ENCODE results near the gene TCP1. TPM values are rescaled to one million over a fixed set of nuclear protein-coding genes. Genes with fewer than 3 reads are reported as not detected.
A peak's percentile ranks its signal among the peaks of the same experiment; 100 is the strongest.

TCP1 gene
- total and polyA plus RNA-seq, 12 donors = 59.0 to 290 (median 118) TPM

- TF ChIP-seq POLR2A (IDR thresholded peaks at IDR 0.05) (peak in 1 of 2 donors; percentile 70), CTCF (IDR thresholded peaks at IDR 0.05) (peak in 4 of 6 experiments; percentile 9 to 48 (median 34))
- peak within 1 kb of the TSS; percentile 99 to 100 (median 99) for H3K27ac ChIP-seq
- peak; percentile 95 to 98 (median 97) for DNase-seq
- intact Hi-C loops (cut with DNase I) = loop anchor here in 1 of 2 donors (10.0 kb wide), 1 partner anchor 67 kb away; the partner anchor contains the start of gene SOD2
- H3K4me3 ChIP-seq = peak within 1 kb of the TSS; percentile 30 to 91 (median 74)
- WGBS, 4 donors = 0% methylated on average over 2 to 76 of the region's 76 CpGs
- H3K4me1 ChIP-seq (replicated peaks in 1 of 2) = peaks cover 6 to 24% of the 10 kb centered on the region in 2 donors
- no peaks in the 10 kb centered on the region for H3K9me3 ChIP-seq (replicated peaks in 1 of 3)
- peaks cover 0 to 26% of the 10 kb centered on the region in 2 donors for H3K36me3 ChIP-seq (replicated peaks in 1 of 2)
- H3K27me3 ChIP-seq = no peaks in the 10 kb centered on the region
These were observed 27.3 kb downstream of the TCP1 start, which contains the start of gene ACAT2 for GRCh38 chr6:159761873-159762680. Gene ACAT2, plus strand, starts transcription at chr6:159762045. Its CDS starts 43 bp downstream, at chr6:159762088.

- H3K27ac ChIP-seq = peak overlapping the region; percentile 99 to 100 (median 99)
- intact Hi-C loops (cut with DNase I) = loop anchor here in 1 of 2 donors (10.0 kb wide), 1 partner anchor 66 kb away; the partner anchor contains the start of gene SOD2
- peak in 6 of 7 donors; percentile 27 to 69 (median 41) for DNase-seq
These were observed 28.1 kb downstream of the TCP1 start for GRCh38 chr6:159761129-159761872.

GRCh38 chr6:159760602-159761057 lies 28.8 kb downstream of the TCP1 start:
- Histone ChIP-seq H3K4me1 (replicated peaks in 1 of 2) (peaks cover 6 to 24% of the 10 kb centered on the region in 2 donors), H3K27me3 (no peaks in the 10 kb centered on the region), H3K27ac (peak overlapping the region in 4 of 5 donors; percentile 99 to 100 (median 99)), H3K9me3 (replicated peaks in 1 of 3) (no peaks in the 10 kb centered on the region), H3K36me3 (replicated peaks in 1 of 2) (peaks cover 0 to 33% of the 10 kb centered on the region in 2 donors), H3K4me3 (peak overlapping the region in 1 of 4 donors; percentile 91)
- no peak for DNase-seq
- no peak for TF ChIP-seq POLR2A (IDR thresholded peaks at IDR 0.05)
- no peak for TF ChIP-seq CTCF (IDR thresholded peaks at IDR 0.05)
- intact Hi-C loops (cut with DNase I) = loop anchor here in 1 of 2 donors (10.0 kb wide), 1 partner anchor 66 kb away; the partner anchor contains the start of gene SOD2
- WGBS, 4 donors = 59 to 66% (median 60%) methylated on average over 3 of the region's 3 CpGs

More at GRCh38 chr6:159761129-159761872, 28.1 kb downstream of the TCP1 start:
- no peaks in the 10 kb centered on the region for H3K9me3 ChIP-seq (replicated peaks in 1 of 3)
- peak overlapping the region in 2 of 4 donors; percentile 87 to 91 for H3K4me3 ChIP-seq
- peaks cover 6 to 24% of the 10 kb centered on the region in 2 donors for H3K4me1 ChIP-seq (replicated peaks in 1 of 2)
- 4 to 9% (median 6%) methylated on average over 18 to 45 of the region's 45 CpGs for WGBS, 4 donors
- no peaks in the 10 kb centered on the region for H3K27me3 ChIP-seq
- no peak for TF ChIP-seq POLR2A (IDR thresholded peaks at IDR 0.05)
- H3K36me3 ChIP-seq (replicated peaks in 1 of 2) = peaks cover 0 to 28% of the 10 kb centered on the region in 2 donors

GRCh38 chr6:159759645-159760044 lies 29.8 kb downstream of the TCP1 start:
- no peaks in the 10 kb centered on the region for H3K9me3 ChIP-seq (replicated peaks in 1 of 3)
- peaks cover 6 to 21% of the 10 kb centered on the region in 2 donors for H3K4me1 ChIP-seq (replicated peaks in 1 of 2)
- 58 to 84% (median 71%) methylated on average over 2 of the region's 2 CpGs for WGBS, 4 donors
- H3K36me3 ChIP-seq (replicated peaks in 1 of 2) = peaks cover 0 to 43% of the 10 kb centered on the region in 2 donors
- no peak overlapping the region for H3K27ac ChIP-seq
- intact Hi-C loops (cut with DNase I) = loop anchor here in 1 of 2 donors (10.0 kb wide), 1 partner anchor 65 kb away; the partner anchor contains the start of gene SOD2
- DNase-seq = no peak
- TF ChIP-seq POLR2A (IDR thresholded peaks at IDR 0.05) (no peak), CTCF (IDR thresholded peaks at IDR 0.05) (no peak)
- H3K4me3 ChIP-seq = no peak overlapping the region
- no peaks in the 10 kb centered on the region for H3K27me3 ChIP-seq
